ENCODE data around the gene PEX14. TPM values are rescaled to one million over a fixed set of nuclear protein-coding genes. Genes with fewer than 3 reads are reported as not detected.

The PEX14 gene
- total RNA-seq, 1 experiment from 2014 or later, result 27.3 TPM

- TF ChIP-seq FOXP4 (CRISPR knock-in tag; IDR thresholded peaks at IDR 0.05), result no peak
- TF ChIP-seq TEAD4 (CRISPR knock-in tag; IDR thresholded peaks at IDR 0.05), result no peak
- TF ChIP-seq TCF7 (CRISPR knock-in tag; IDR thresholded peaks at IDR 0.05; ENCODE audit: low read depth), result no peak
- no peak for TF ChIP-seq ERG (CRISPR knock-in tag; IDR thresholded peaks at IDR 0.05)
- no peak for TF ChIP-seq E2F1 (CRISPR knock-in tag; IDR thresholded peaks at IDR 0.05)
- no peak for TF ChIP-seq ZNF512 (CRISPR knock-in tag; IDR thresholded peaks at IDR 0.05; ENCODE audit: borderline replicate concordance)
- TF ChIP-seq TP53 (CRISPR knock-in tag; IDR thresholded peaks at IDR 0.05), result no peak
- no peak for TF ChIP-seq FOXK1 (CRISPR knock-in tag; IDR thresholded peaks at IDR 0.05)
- no peak for TF ChIP-seq ZNF317 (CRISPR knock-in tag; IDR thresholded peaks at IDR 0.05; ENCODE audit: borderline replicate concordance, low read depth)
- TF ChIP-seq EMX1 (CRISPR knock-in tag; IDR thresholded peaks at IDR 0.05), result no peak
- TF ChIP-seq NFYB (CRISPR knock-in tag; conservative IDR thresholded peaks at IDR 0.05; ENCODE audit: low read depth), result no peak
- no peak for TF ChIP-seq E2F4 (CRISPR knock-in tag; IDR thresholded peaks at IDR 0.05; ENCODE audit: borderline replicate concordance, low read depth)
Measured at GRCh38 chr1:10467078-10467477, 7.7 kb upstream of the PEX14 start (continued).

- Mint-ChIP-seq H3K27ac (no peak overlapping the region), H3K27me3 (ENCODE audit: low read depth) (no peaks in the 10 kb centered on the region), H3K4me3 (no peak overlapping the region), H3K9me3 (no peaks in the 10 kb centered on the region), H3K4me1 (peaks cover 13% of the 10 kb centered on the region), H3K36me3 (peaks cover 41% of the 10 kb centered on the region)
- POLR2A ChIA-PET, result interaction anchor here (0.7 kb wide), 1 partner anchor 39 kb away, joined by 3 read pairs; no protein-coding TSS in a partner anchor
- no peak for ATAC-seq
- DNase-seq (ENCODE audit: low spot score), result no peak
- CTCF ChIA-PET, result interaction anchor here (0.5 to 0.6 kb wide), 2 partner anchors 14 to 92 kb away, joined by 3 read pairs; no protein-coding TSS in a partner anchor
- TF ChIP-seq ZBTB21 (CRISPR knock-in tag; IDR thresholded peaks at IDR 0.05; ENCODE audit: borderline replicate concordance) (no peak), PREB (CRISPR knock-in tag; IDR thresholded peaks at IDR 0.05; ENCODE audit: borderline replicate concordance) (no peak), FOXK1 (CRISPR knock-in tag; IDR thresholded peaks at IDR 0.05) (no peak), CTCF (IDR thresholded peaks at IDR 0.05) (no peak), MLX (CRISPR knock-in tag; IDR thresholded peaks at IDR 0.05) (no peak), HMGXB4 (CRISPR knock-in tag; IDR thresholded peaks at IDR 0.05) (no peak), NFYB (CRISPR knock-in tag; conservative IDR thresholded peaks at IDR 0.05; ENCODE audit: low read depth) (no peak), TCF7 (CRISPR knock-in tag; IDR thresholded peaks at IDR 0.05; ENCODE audit: low read depth) (no peak), CBFB (CRISPR knock-in tag; IDR thresholded peaks at IDR 0.05; ENCODE audit: low read depth) (no peak), SP1 (CRISPR knock-in tag; conservative IDR thresholded peaks at IDR 0.05) (no peak), ZBTB43 (CRISPR knock-in tag; IDR thresholded peaks at IDR 0.05) (no peak), NR2C2 (CRISPR knock-in tag; IDR thresholded peaks at IDR 0.05) (no peak)
Measured at GRCh38 chr1:10470043-10470442, 4.7 kb upstream of the PEX14 start.

Measured in WTC11 (cell line).